ENCODE results near the gene HLA-DQA2.
"Not testable (repeated sequence)": the region's sequence is repeated elsewhere in the genome, so short reads cannot be mapped to it uniquely, and the experiment has no call there.

HLA-DQA2 gene

DNA sequence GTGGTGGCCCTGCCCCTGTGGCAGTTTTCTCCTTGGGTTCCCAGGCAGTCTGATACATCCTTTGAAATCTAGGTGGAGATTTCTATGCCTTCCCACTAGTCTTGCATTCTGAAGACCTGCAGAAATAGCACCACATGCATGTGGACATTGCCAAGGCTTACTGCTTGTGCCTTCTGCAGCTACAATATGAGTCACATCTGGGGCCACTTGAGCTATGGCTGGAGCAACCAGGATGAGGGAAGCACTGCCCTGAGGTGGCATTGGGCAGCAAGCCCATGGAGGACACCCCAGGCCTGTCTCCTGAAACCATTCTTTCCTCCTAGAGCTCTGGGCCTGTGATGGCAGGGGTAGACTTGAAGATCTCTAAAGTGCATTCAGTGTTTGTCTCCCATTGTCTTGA lies 37.8 kb downstream of the HLA-DQA2 start:
- DNase-seq (ENCODE audit: low read depth), result no peak

DNA sequence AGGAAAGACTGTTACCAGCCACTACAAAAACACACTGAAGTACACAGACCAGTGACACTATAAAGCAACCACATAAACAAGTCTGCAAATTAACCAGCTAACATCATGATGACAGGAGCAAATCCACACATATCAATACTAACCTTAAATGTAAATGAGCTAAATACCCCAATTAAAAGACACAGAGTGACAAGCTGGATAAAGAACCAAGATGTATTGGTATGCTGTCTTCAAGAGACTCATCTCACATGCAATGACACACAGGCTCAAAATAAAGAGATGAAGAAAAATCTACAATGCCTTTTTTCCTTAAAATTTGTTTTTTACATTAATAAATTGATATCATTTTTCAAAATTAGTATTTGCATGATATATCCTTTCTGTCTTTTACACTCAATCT lies 41.7 kb downstream of the HLA-DQA2 start:
- not testable (repeated sequence) for DNase-seq (ENCODE audit: low read depth)

DNA sequence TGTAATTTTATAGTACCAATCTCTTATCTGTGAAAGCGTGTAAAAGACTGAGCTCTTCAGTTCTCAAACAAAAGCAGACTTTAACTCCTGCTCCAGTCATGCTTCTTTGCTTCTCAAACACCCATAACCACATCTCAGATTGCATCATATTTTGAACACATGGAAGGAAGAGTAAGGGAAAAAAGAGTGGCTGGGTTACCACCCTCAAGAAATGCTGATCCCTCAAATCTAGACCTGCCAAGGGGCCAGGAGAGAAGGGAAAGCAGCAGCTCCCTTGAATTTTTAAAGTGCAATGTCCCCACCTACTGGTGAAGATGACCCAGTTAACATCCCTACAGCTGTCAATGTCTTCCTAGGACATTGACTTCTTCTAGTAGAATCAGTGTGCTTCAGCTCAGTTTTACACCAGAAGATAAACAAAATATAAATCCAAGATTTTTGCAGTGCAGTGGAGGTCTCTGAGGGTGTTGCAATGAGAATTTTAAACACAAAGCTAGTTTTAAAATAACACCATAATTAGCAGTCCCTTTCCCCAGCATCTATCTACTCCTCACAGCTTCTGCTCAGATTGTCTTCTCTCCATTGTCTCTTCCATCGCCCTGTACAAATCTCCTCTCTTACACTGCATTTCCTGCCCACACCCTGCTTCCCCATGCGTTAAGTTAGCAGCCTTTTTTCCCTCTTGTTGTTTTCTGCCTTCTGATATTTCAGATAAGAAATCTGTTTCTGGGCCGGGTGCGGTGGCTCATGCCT lies 44.8 kb downstream of the HLA-DQA2 start:
- DNase-seq (ENCODE audit: low read depth), result peak; percentile 57

DNA sequence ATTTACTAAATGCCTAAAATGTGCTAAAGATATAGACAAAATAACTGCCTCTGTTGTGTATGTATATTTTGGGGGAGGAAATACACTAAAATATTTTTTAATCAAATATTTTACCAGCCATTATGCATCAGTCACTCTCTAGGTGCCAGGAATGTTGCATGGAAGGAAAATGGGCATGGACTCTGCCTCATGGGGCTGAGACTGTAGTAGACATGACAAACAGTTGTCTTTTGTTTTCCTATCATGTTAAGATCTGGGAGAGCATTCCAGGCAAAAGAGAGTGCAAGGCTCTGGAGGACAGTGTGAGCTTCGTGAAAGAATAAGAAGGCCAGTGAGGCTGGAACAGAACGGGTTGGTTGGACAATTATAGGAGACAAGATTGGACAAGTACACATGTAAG lies 49.1 kb downstream of the HLA-DQA2 start:
- no peak for DNase-seq (ENCODE audit: low read depth)

DNA sequence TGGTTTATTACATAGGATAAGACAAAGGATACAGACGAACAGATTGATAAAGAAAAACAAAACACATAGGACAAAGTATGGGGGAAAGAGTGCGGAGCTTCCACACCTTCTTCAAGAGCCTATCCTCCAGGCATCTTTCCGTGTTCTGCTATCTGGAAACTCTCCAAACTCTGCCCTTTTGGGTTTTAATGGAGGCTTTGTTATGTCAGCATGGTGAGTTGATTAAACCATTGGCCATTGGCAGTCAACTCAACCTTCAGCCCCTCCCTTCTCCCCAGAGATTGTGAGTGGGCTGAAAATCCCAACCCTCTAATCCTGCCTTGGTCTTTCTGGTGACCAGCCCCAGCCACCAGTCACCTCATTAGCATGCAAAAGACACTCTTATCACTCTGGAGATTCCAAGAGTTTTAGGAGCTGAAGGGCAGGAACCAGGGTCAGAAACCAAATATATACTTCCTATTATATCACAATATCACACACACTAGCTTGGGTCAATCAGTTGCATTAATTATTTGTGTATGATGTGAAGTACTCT lies 51.8 kb downstream of the HLA-DQA2 start:
- no peak for DNase-seq (ENCODE audit: low read depth)

DNA sequence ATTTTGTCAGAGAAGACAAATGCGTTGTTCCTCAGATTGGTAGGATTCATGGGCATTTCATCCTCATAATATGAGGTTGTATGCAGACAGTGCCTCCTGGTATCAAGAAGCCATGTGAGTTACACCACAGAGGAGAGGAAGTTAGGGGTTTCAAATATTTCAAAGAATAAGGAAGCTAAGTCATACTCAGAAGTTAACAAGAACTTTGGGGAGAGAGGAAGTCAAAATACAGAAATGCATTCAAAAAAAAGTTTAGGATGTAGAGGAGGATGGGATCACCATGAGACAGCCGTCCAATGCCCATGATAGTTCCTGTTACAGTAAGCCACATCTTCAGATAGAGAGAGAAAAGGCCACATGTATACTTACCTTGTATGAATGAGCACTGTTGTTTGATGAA lies 53.3 kb downstream of the HLA-DQA2 start:
- DNase-seq (ENCODE audit: low read depth), result no peak

Data from stromal cell of bone marrow (primary cell).